GM19324 (cell line): Measurements from ENCODE around the gene MBTPS2.
"Not testable (repeated sequence)": the region's sequence is repeated elsewhere in the genome, so short reads cannot be mapped to it uniquely, and the experiment has no call there.

Experiments used
- ATAC-seq: cut with Tn5 transposase; IDR thresholded peaks from one replicate; pipeline ENCODE4 v1.9.1; 2021; ENCODE audit warnings: mild to moderate bottlenecking, moderate library complexity; ENCODE audit not compliant: unreplicated experiment, low FRiP score

MBTPS2 gene

GRCh38 chrX:21855937-21856415, 16.6 kb downstream of the MBTPS2 start, which contains the start of gene YY2:
Gene YY2, plus strand, starts transcription at chrX:21855987. Its CDS starts 498 bp downstream, at chrX:21856485.
- no peak for ATAC-seq

- no peak for ATAC-seq
Observed at GRCh38 chrX:21856504-21856903, 17.1 kb downstream of the MBTPS2 start.

GRCh38 chrX:21863241-21863640, 23.8 kb downstream of the MBTPS2 start:
- ATAC-seq: no peak

GRCh38 chrX:21865436-21865835, 26.0 kb downstream of the MBTPS2 start:
- no peak for ATAC-seq

GRCh38 chrX:21870494-21870893, 31.1 kb downstream of the MBTPS2 start:
- no peak for ATAC-seq

- ATAC-seq: no peak
Observed at GRCh38 chrX:21873063-21873775, 33.8 kb downstream of the MBTPS2 start.

GRCh38 chrX:21874182-21874581, 34.8 kb downstream of the MBTPS2 start:
- not testable (repeated sequence) for ATAC-seq

- no peak for ATAC-seq
Observed at GRCh38 chrX:21875013-21875412, 35.6 kb downstream of the MBTPS2 start.

- ATAC-seq: no peak
Observed at GRCh38 chrX:21881881-21882574, 42.6 kb downstream of the MBTPS2 start.

GRCh38 chrX:21883258-21883657, 43.8 kb downstream of the MBTPS2 start:
- ATAC-seq: no peak

- no peak for ATAC-seq
Observed at GRCh38 chrX:21885568-21885967, 46.2 kb downstream of the MBTPS2 start.

- ATAC-seq: no peak
Observed at GRCh38 chrX:21905313-21905712, 65.9 kb downstream of the MBTPS2 start.

- no peak for ATAC-seq
Observed at GRCh38 chrX:21905953-21906352, 66.5 kb downstream of the MBTPS2 start.

- ATAC-seq: no peak
Observed at GRCh38 chrX:21907260-21907659, 67.8 kb downstream of the MBTPS2 start.

GRCh38 chrX:21911481-21911880, 72.1 kb downstream of the MBTPS2 start:
- ATAC-seq: no peak

GRCh38 chrX:21912220-21912619, 72.8 kb downstream of the MBTPS2 start:
- ATAC-seq: no peak

GRCh38 chrX:21912989-21913388, 73.6 kb downstream of the MBTPS2 start:
- no peak for ATAC-seq

GRCh38 chrX:21926116-21926515, 86.7 kb downstream of the MBTPS2 start:
- ATAC-seq: no peak

GRCh38 chrX:21926527-21927278, 87.3 kb downstream of the MBTPS2 start:
- ATAC-seq: no peak

GRCh38 chrX:21929209-21929608, 89.8 kb downstream of the MBTPS2 start:
- ATAC-seq: no peak

GRCh38 chrX:21930986-21931385, 91.6 kb downstream of the MBTPS2 start:
- ATAC-seq: no peak
